ENCODE data around the gene MRGPRF.

Gene MRGPRF

GRCh38 chr11:69039501-69039900 lies 26.5 kb upstream of the MRGPRF start:
- peaks cover 0 to 8% of the 10 kb centered on the region in 2 donors for H3K9me3 Mint-ChIP-seq
- ATAC-seq, result no peak
- no peak overlapping the region for H3K27ac Mint-ChIP-seq
- DNase-seq, result no peak
- peaks cover 21% of the 10 kb centered on the region for H3K4me1 Mint-ChIP-seq
- no peak overlapping the region for H3K4me3 Mint-ChIP-seq
- H3K27me3 Mint-ChIP-seq, result peaks cover 9% of the 10 kb centered on the region

DNA sequence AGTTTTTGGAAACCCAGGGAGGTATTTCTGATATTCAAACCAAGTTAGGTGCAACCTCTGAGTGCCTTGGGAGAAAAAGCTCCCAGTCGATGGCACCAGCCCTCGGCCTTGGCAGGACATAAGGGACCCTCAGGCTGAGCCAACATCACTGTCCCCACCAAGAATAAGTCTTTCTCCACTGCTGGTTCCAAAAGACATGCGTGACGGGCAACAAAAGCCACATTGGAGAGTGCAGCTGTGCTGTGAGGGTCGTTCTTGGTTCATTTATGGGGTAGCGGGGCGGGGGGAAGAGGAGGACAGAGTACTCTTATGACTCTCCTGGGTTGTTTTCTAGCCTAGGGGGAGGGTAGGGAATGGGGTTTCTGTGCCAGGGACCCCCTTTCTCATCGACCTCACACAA lies 24.5 kb upstream of the MRGPRF start:
- Mint-ChIP-seq H3K27me3 (peaks cover 9% of the 10 kb centered on the region), H3K27ac (no peak overlapping the region), H3K4me3 (no peak overlapping the region), H3K9me3 (peaks cover 0 to 8% of the 10 kb centered on the region in 2 donors), H3K4me1 (peaks cover 21% of the 10 kb centered on the region)
- DNase-seq, result no peak
- no peak for ATAC-seq

- no peak for ATAC-seq
- H3K4me3 Mint-ChIP-seq, result no peak overlapping the region
Observed at GRCh38 chr11:69037074-69037473, 24.0 kb upstream of the MRGPRF start.

GRCh38 chr11:69035946-69036340 lies 22.9 kb upstream of the MRGPRF start:
- no peak overlapping the region for H3K4me3 Mint-ChIP-seq
- no peak overlapping the region for H3K27ac Mint-ChIP-seq
- DNase-seq (no peak), ATAC-seq (no peak)
- peaks cover 15% of the 10 kb centered on the region for H3K4me1 Mint-ChIP-seq
- peaks cover 0 to 8% of the 10 kb centered on the region in 2 donors for H3K9me3 Mint-ChIP-seq
- H3K27me3 Mint-ChIP-seq, result peaks cover 9% of the 10 kb centered on the region

More at GRCh38 chr11:69037074-69037473, 24.0 kb upstream of the MRGPRF start:
- no peak overlapping the region for H3K27ac Mint-ChIP-seq
- peaks cover 0 to 8% of the 10 kb centered on the region in 2 donors for H3K9me3 Mint-ChIP-seq
- DNase-seq, result no peak
- peaks cover 21% of the 10 kb centered on the region for H3K4me1 Mint-ChIP-seq
- peaks cover 9% of the 10 kb centered on the region for H3K27me3 Mint-ChIP-seq

DNA sequence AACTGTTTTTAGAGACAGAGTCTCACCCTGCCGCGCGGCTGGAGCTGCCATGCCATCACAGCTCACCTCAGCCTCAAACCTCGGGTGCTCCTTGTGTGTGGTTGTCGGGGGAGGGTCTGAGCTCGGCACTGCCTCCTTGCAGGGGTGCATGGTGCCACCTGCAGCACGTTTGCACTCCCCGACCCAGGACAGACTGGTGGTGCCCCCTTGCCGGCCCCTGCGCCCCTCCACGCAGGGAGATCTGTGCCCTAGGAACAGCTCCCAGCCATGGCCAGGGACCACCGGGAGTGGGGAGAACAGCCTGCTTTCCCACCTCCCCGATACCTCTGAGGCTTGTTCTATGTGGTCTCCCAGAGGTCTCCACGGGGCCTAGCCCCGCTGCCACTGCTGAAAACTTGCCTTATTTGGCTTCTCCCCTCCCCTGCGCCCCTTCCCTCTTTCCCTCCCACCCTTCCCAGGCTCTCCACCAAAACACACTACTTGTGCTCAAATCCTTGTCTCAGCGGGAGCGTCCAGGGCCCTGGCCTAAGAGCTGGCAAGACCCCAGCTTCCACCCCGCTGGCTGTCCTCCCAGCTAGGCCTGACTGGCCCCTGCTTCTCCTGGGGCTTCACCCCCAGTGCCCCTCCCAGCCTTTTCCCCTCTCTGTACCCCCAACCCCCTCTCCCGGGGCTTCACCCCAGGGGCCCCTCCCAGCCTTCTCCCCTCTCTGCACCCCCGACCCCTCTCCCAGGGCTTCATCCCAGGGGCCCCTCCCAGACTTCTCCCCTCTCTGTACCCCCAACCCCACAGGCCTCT lies 22.3 kb upstream of the MRGPRF start:
- ATAC-seq (peak; percentile 57), DNase-seq (no peak)
- Mint-ChIP-seq H3K4me1 (peaks cover 9% of the 10 kb centered on the region), H3K27me3 (peaks cover 9% of the 10 kb centered on the region), H3K9me3 (peaks cover 0 to 6% of the 10 kb centered on the region in 2 donors), H3K4me3 (no peak overlapping the region), H3K27ac (no peak overlapping the region)

DNA sequence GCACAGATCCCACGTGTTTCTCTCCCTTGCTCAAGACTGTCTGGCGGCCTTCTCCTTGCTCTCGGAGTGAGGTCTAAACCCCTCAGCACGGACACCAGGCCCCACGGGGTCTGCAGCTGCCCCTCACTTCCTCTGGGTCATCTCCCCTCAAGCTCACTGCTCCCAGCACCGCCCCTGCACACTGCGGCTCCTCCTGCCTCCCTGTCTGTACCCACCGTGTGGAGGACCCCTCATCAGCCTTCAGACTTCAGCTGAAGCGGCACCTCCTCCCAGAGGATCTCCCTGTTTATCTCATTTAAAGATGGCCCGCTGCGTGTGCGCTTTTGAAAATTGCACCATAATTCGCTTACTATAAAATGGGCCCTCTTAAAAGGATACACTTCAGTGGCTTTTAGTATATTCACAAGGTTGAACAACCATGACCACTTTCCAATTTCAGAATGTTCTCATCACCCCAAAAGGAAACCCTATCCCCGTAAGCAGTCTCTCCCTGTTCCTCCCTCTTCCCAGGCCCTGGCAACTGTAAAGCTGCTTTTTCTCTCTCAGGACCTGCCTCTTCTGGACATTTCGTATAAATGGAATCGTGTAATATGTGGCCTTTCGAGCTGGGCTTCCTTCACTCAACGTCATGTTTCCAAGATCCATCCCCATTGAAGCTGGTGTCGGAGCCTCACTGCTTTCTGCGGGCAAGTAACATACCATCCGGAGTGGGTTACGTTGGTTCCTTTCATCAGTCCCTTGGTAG lies 21.2 kb upstream of the MRGPRF start:
- Mint-ChIP-seq H3K4me1 (no peaks in the 10 kb centered on the region), H3K27me3 (peaks cover 9% of the 10 kb centered on the region)

DNA sequence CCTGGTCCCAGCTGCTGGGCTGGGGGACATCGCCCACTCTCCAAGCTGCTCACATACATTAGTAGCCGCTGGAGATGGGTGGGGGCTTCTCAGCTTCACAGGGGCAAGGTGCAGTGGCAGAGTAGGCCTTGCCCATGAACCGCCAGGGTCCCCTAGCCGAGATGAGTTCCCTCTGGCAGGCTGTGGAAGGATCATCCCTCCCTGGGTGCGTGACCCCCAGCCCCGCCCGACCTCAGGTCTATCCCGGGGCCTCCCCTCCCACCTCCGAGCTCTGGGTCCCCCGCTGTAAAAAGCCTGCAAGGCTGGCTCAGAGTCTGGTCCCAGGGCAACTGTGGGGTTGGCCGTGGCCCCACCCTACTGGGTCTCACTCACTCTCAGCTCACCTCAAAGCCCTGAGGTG lies 20.4 kb upstream of the MRGPRF start:
- DNase-seq (no peak), ATAC-seq (no peak)
- Mint-ChIP-seq H3K27me3 (peaks cover 9% of the 10 kb centered on the region), H3K4me3 (no peak overlapping the region), H3K27ac (no peak overlapping the region), H3K9me3 (no peaks in the 10 kb centered on the region), H3K4me1 (no peaks in the 10 kb centered on the region)

More for the DNA sequence above, 21.2 kb upstream of the MRGPRF start:
- H3K9me3 Mint-ChIP-seq, result no peaks in the 10 kb centered on the region
- DNase-seq, result no peak
- peak overlapping the region in 1 of 2 donors; percentile 13 for H3K27ac Mint-ChIP-seq
- ATAC-seq, result no peak
- no peak overlapping the region for H3K4me3 Mint-ChIP-seq

GRCh38 chr11:69032833-69033232 lies 19.8 kb upstream of the MRGPRF start:
- no peak overlapping the region for H3K27ac Mint-ChIP-seq
- no peaks in the 10 kb centered on the region for H3K4me1 Mint-ChIP-seq
- ATAC-seq (no peak), DNase-seq (no peak)
- no peaks in the 10 kb centered on the region for H3K9me3 Mint-ChIP-seq
- H3K27me3 Mint-ChIP-seq, result peaks cover 9% of the 10 kb centered on the region
- H3K4me3 Mint-ChIP-seq, result no peak overlapping the region

- no peak overlapping the region for H3K27ac Mint-ChIP-seq
- H3K4me1 Mint-ChIP-seq, result no peaks in the 10 kb centered on the region
- H3K4me3 Mint-ChIP-seq, result no peak overlapping the region
- ATAC-seq (no peak), DNase-seq (no peak)
- H3K9me3 Mint-ChIP-seq, result no peaks in the 10 kb centered on the region
- H3K27me3 Mint-ChIP-seq, result no peaks in the 10 kb centered on the region
Observed at GRCh38 chr11:69030301-69030700, 17.3 kb upstream of the MRGPRF start.

DNA sequence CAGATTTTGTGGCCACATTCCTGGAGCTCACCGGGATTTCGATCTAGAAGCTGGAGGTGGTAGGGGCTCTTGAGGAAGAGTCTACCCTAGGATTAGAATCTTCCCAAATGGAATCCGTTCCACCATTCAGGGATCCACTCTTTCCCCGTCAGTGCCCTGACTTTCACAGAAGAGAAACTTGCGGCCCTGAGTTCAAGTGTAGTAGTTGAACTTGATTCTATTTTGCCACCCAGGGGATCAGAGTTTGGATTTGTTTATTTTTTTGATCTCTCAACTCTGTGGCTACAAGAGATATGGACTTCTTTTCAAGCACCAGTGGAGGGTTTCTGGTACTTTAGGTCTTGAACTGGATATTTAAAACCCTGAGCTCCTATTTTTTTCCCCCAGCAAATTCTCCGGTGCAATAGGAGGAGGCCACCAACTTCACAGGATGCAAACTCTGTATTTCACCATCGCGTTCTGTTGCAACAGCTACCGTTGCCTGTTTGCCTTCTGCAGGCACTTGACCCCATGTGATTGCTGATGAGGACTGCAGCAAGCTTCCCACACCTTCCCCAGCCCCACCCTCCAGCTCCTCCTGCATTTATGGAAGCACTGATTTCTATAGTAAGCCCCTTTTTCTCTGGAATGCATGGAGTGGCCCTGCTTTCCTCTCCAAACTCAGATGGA lies 14.8 kb upstream of the MRGPRF start:
- ATAC-seq, result no peak
- DNase-seq, result no peak
- no peaks in the 10 kb centered on the region for H3K27me3 Mint-ChIP-seq
- H3K27ac Mint-ChIP-seq, result peak overlapping the region in 1 of 2 donors; percentile 67
- no peaks in the 10 kb centered on the region for H3K4me1 Mint-ChIP-seq
- no peaks in the 10 kb centered on the region for H3K9me3 Mint-ChIP-seq
- no peak overlapping the region for H3K4me3 Mint-ChIP-seq

DNA sequence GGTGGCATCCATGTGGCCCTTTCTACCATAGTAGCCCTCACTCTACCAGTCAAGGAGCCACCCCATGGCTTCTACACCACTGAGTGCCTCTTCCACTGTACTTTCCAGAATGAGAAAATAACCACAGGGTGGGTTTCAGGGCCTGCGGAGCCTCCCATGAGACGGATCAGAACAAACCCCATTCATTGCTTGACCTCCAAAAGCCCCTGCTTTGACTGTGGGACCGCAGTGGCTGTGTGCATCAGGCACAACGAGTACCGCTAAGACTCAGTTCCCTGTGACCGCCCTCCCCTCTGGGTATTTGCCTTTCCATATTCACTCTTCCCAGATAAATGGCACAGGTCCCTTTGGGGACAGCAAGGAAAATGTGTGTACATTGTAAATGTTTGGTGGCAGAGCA lies 11.5 kb upstream of the MRGPRF start:
- Mint-ChIP-seq H3K27ac (no peak overlapping the region), H3K27me3 (no peaks in the 10 kb centered on the region), H3K9me3 (no peaks in the 10 kb centered on the region), H3K4me3 (no peak overlapping the region), H3K4me1 (no peaks in the 10 kb centered on the region)
- ATAC-seq (no peak), DNase-seq (no peak)

DNA sequence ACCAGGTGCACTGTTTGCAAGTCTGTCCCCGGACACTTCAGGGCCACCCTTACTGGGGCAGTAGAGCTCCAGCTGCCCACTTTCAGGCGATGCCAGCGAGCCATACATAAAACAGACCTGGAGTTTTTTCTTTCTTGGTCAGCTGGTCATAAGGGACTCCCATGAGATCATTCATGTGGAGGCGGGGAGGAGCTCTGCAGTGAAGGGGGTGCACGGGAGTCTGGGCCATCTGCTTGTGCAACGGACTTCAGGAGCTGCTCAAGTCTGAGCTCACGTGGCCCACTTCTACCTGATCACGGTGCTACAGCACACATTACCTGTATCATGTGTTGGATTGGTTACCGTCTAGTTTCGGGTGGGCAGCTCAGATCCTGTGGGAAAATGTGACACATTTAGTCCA lies 9.2 kb upstream of the MRGPRF start:
- no peaks in the 10 kb centered on the region for H3K4me1 Mint-ChIP-seq
- ATAC-seq, result no peak

DNA sequence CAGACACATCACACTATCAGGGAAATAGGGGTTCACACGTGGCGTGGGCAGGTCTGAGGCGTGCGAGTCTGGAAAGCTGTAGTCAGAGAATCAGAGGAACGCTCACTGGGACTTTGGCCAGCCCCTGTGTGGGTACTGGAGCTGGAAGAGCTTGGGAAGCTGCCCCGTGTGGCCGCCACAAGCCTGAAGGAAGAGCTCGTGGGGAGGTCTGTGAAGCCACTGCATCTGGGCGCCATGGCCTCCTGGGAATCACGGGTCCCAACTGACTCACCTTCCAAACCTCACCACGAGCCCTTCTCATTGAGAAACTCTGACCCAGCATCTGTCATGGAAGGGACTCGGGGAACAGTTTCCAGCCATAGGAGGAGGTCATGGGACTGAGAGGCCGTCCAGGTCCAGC lies 5.9 kb upstream of the MRGPRF start:
- DNase-seq, result no peak

More for the DNA sequence above, 9.2 kb upstream of the MRGPRF start:
- no peak for DNase-seq
- Mint-ChIP-seq H3K27me3 (no peaks in the 10 kb centered on the region), H3K9me3 (no peaks in the 10 kb centered on the region), H3K4me3 (no peak overlapping the region), H3K27ac (no peak overlapping the region)

GRCh38 chr11:69017951-69018350 lies 4.9 kb upstream of the MRGPRF start:
- DNase-seq, result no peak
- Mint-ChIP-seq H3K9me3 (no peaks in the 10 kb centered on the region), H3K27me3 (peaks cover 25% of the 10 kb centered on the region), H3K4me1 (no peaks in the 10 kb centered on the region), H3K4me3 (no peak overlapping the region), H3K27ac (no peak overlapping the region)
- ATAC-seq, result no peak

More for the DNA sequence above, 5.9 kb upstream of the MRGPRF start:
- no peak for ATAC-seq
- no peak overlapping the region for H3K4me3 Mint-ChIP-seq
- H3K27me3 Mint-ChIP-seq, result peaks cover 16% of the 10 kb centered on the region
- H3K4me1 Mint-ChIP-seq, result no peaks in the 10 kb centered on the region
- H3K9me3 Mint-ChIP-seq, result no peaks in the 10 kb centered on the region
- H3K27ac Mint-ChIP-seq, result no peak overlapping the region

- H3K27ac Mint-ChIP-seq, result no peak overlapping the region
- H3K9me3 Mint-ChIP-seq, result no peaks in the 10 kb centered on the region
- H3K27me3 Mint-ChIP-seq, result peaks cover 49% of the 10 kb centered on the region
- peaks cover 8% of the 10 kb centered on the region for H3K4me1 Mint-ChIP-seq
- no peak for ATAC-seq
- H3K4me3 Mint-ChIP-seq, result no peak overlapping the region
- no peak for DNase-seq
Observed at GRCh38 chr11:69014898-69015549, 2.0 kb upstream of the MRGPRF start.
